ENCODE results near the gene VPS37D. TPM values are rescaled to one million over a fixed set of nuclear protein-coding genes. Genes with fewer than 3 reads are reported as not detected.

Gene VPS37D
- total RNA-seq, 1 donor from 2014 or later: 15.4 TPM

DNA sequence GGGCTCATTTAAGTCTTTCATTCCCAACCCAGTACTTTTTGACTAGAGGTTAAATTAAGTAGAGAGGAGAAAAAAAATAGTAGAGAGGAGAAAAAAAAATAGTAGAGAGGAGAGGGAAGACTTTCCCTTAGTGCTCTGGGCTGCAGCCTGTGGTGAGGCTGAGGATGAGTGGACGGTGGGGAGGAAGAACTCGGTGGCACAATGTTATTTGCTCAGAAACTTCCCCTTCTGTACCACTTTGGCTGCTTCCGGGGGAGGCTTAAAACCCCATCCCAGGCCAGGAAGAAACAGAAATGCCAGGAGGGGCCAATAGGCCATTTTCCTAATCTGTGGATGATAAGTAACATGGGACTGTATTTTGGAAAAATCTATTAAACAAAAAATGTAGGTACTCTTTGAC lies 28.7 kb upstream of the VPS37D start:
- Mint-ChIP-seq H3K4me1 (no peaks in the 10 kb centered on the region), H3K27ac (no peak overlapping the region), H3K4me3 (no peak overlapping the region), H3K9me3 (peaks cover 3% of the 10 kb centered on the region), H3K36me3 (no peaks in the 10 kb centered on the region), H3K27me3 (ENCODE audit: low read depth) (peaks cover 19% of the 10 kb centered on the region)
- DNase-seq (ENCODE audit: low spot score in 2 of 2, unreplicated experiment in 2 of 2): no peak
- TF ChIP-seq, protein P1, sequence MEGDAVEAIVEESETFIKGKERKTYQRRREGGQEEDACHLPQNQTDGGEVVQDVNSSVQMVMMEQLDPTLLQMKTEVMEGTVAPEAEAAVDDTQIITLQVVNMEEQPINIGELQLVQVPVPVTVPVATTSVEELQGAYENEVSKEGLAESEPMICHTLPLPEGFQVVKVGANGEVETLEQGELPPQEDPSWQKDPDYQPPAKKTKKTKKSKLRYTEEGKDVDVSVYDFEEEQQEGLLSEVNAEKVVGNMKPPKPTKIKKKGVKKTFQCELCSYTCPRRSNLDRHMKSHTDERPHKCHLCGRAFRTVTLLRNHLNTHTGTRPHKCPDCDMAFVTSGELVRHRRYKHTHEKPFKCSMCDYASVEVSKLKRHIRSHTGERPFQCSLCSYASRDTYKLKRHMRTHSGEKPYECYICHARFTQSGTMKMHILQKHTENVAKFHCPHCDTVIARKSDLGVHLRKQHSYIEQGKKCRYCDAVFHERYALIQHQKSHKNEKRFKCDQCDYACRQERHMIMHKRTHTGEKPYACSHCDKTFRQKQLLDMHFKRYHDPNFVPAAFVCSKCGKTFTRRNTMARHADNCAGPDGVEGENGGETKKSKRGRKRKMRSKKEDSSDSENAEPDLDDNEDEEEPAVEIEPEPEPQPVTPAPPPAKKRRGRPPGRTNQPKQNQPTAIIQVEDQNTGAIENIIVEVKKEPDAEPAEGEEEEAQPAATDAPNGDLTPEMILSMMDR (IDR thresholded peaks at IDR 0.05; ENCODE audit: unreplicated experiment): no peak

DNA sequence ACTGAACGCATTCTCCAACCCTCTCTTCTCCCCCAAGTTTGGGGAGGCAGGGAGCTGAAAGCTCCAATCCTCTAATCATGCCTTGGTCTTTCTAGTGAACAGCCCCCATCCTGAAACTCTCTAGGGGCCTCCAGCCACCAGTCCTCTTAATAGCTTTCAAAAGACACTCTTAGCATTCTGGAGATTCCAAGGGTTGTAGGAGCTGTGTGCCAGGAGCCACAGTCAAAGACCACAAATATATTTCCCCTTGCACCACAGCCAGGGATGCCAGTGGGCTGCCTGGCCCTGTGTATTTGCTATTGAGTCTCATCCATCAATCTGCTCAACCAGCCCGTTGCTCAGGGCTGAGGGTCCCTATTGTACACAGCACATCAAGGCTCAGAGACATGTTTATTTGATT lies 24.8 kb upstream of the VPS37D start:
- Mint-ChIP-seq H3K4me3 (no peak overlapping the region), H3K9me3 (peaks cover 3% of the 10 kb centered on the region), H3K27me3 (ENCODE audit: low read depth) (peaks cover 41% of the 10 kb centered on the region), H3K4me1 (no peaks in the 10 kb centered on the region), H3K36me3 (no peaks in the 10 kb centered on the region), H3K27ac (no peak overlapping the region)
- no peak for DNase-seq (ENCODE audit: low spot score in 2 of 2, unreplicated experiment in 2 of 2)
- TF ChIP-seq, protein P1 (IDR thresholded peaks at IDR 0.05; ENCODE audit: unreplicated experiment): no peak

DNA sequence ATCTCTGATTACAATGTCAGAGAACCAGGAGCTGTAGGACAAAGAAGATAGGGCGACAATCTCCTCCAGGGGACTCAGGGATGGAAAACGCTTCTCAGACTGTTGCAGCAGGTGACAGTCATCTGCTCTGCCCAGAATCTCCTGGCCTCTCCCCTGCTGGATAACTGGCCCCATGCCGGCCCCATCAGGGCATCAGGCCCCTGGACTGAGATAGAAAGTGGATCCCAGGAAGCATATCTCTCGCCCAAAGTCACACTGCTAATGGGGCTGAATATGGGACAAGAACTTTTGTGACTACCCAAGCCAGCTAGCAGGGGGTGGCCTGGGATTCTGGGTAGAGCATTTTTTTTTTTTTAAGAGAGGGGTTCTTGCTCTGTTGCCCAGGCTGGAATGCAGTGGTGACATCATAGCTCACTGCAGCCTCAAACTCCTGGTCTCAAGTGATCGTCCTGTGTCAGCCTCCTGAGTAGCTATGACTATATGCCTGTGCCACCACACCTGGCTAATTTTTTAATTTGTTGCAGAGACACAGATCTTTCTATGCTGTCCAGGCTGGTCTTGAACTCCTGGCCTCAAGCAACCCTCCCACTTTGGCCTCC lies 22.8 kb upstream of the VPS37D start:
- DNase-seq (ENCODE audit: low spot score in 2 of 2, unreplicated experiment in 2 of 2): no peak
- TF ChIP-seq, protein P1 (IDR thresholded peaks at IDR 0.05; ENCODE audit: unreplicated experiment): no peak
- peaks cover 57% of the 10 kb centered on the region for H3K27me3 Mint-ChIP-seq (ENCODE audit: low read depth)
- H3K36me3 Mint-ChIP-seq: no peaks in the 10 kb centered on the region
- peaks cover 6% of the 10 kb centered on the region for H3K4me1 Mint-ChIP-seq
- H3K27ac Mint-ChIP-seq: no peak overlapping the region
- H3K4me3 Mint-ChIP-seq: no peak overlapping the region
- peaks cover 3% of the 10 kb centered on the region for H3K9me3 Mint-ChIP-seq

DNA sequence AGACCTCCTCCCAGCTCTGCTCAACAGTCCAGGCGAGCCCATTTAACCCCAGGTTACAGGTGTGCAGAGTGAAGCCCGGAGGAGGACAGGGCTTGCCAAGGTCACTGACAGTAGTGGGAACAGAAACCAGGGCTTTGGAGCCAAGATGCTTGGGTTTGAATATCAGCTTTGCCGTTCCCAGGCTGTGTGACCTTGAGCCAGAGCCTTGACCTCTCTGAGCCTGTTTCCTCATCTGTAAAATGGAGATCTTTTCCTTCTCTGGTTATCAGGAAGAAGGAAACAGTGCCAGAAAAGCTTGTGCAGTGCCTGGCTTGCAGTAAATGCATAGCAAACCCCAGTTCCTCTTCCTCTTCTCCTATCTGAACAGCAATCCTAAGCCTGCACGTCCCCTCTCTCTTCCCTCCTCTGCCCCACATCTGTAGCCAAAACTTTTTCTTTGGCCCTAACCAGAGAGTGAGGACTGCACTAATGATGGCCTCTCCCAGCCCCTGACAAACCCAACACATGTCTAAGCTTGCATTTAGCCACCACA lies 21.9 kb upstream of the VPS37D start:
- Mint-ChIP-seq H3K4me1 (peaks cover 6% of the 10 kb centered on the region), H3K27me3 (ENCODE audit: low read depth) (peaks cover 67% of the 10 kb centered on the region), H3K9me3 (peaks cover 3% of the 10 kb centered on the region), H3K4me3 (no peak overlapping the region), H3K27ac (no peak overlapping the region), H3K36me3 (no peaks in the 10 kb centered on the region)
- TF ChIP-seq, protein P1 (IDR thresholded peaks at IDR 0.05; ENCODE audit: unreplicated experiment): no peak
- no peak for DNase-seq (ENCODE audit: low spot score in 2 of 2, unreplicated experiment in 2 of 2)

DNA sequence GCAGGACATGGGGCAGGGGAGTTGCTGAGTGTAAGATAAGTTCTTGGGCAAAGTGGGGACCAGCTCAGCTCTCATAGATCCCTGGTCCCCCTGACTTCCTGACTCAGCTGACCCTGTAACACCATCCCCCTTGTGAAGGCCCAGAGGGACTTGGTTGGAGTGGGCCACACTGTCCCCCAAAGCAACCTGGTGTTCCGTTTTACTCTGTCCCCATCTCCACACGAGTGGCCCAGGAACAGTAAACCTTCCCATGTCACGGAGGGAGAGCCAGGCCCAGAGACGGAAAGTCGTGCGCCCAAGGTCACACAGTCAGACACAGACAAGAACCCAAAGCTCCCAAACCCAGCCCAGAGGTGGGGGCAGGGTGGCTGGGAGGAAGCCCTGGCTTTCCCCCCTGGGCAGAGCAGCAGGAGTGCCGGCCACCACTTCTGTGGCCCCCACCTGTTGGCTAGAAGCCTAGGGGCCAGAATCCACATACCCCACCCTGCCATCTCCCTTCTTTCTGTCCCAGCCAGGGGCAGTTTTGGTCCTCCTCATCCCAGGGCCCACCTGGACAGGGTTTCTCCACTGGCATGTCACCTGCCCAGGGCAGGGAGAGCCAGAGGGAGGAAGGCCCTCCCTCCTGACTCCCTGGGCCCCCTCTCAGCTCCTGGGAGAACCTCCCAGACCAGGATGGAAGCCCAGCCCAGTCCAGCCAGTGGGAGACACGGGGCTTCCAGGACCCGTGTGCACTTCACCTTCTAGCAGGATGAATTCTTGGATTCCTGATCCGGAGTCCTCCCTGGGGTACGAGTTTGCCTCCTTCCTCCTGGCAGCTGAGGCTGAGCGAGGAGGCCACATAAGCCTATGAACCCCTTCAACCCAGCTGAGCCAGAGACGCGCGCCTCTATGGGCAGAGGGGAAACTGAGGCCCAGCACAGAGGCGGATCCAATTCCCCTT lies 20.6 kb upstream of the VPS37D start:
- Mint-ChIP-seq H3K4me3 (peak overlapping the region; percentile 45), H3K27ac (peak overlapping the region; percentile 34), H3K4me1 (peaks cover 6% of the 10 kb centered on the region), H3K36me3 (no peaks in the 10 kb centered on the region), H3K27me3 (ENCODE audit: low read depth) (peaks cover 78% of the 10 kb centered on the region), H3K9me3 (no peaks in the 10 kb centered on the region)
- DNase-seq (ENCODE audit: low spot score in 2 of 2, unreplicated experiment in 2 of 2): no peak
- TF ChIP-seq, protein P1 (IDR thresholded peaks at IDR 0.05; ENCODE audit: unreplicated experiment): no peak
